ENCODE measurements around the gene ZIC3. TPM values are rescaled to one million over a fixed set of nuclear protein-coding genes. Genes with fewer than 3 reads are reported as not detected.

The ZIC3 gene
- total RNA-seq, 1 experiment from 2014 or later, result not detected

DNA sequence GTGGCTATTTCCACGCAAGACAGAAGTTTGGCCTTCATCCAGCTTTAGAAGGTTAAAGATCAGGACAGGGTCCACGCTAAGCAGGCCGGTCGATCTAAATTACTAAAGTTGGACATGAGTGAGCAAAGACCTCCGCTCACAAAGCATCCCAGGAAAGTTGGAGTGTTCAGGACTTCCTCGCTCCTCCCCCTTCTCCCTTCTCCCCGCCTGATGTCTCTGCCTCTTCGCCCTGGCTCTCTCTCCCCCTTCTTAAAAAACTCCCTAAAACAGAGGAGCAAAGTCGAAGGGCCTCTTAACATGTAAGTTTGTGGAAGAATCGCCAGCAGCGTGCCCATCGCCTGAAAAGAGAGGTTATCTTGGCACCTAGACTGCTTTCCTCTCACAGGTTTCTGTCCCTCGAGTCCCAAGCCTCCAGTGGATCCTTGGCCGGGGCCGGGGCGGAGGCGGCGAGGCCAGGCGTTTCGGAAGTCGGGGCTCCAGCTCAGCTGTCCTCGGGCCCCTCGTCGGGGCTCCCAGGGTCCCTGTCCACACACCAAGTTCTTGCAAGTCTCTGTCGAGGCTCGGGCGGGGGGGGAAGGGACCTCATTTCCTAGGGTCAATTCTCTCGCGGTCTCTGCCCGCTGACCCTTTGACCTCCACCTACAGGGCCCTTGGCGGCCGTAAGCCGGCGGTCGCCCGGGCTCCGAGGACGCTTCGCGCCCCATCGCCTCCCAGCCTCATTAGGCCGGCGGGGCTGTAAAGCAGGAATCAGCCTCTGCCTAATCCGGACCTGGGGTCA is 7.6 kb downstream of the ZIC3 start:
- ChIA-PET RAD21 (ENCODE audit: low non-redundant PET in 1 of 2, low total read pairs in 2 of 2, uncharacterized antibody in 2 of 2, unreplicated experiment in 2 of 2) (no interaction called here), CTCF (no interaction called here), POLR2A (no interaction called here)
- H3K9ac ChIP-seq (ENCODE audit: low read length), result no peak overlapping the region
- intact Hi-C loops (cut with micrococcal nuclease), result no loop called here
- no TSS peak for BruUV-seq (replicated peaks)
- H3K4me1 ChIP-seq (ENCODE audit: control insufficient read depth in 1 of 2, insufficient read depth in 2 of 2, low read length in 2 of 2), result no peaks in the 10 kb centered on the region
- ATAC-seq (no peak), DNase-seq (ENCODE audit: low read depth, low spot score) (no peak)
- no peak overlapping the region for H3K4me2 ChIP-seq (ENCODE audit: low read length)
- no peaks in the 10 kb centered on the region for H3K9me2 ChIP-seq (ENCODE audit: insufficient read depth)
- H3K27me3 ChIP-seq (ENCODE audit: insufficient read depth, low read length), result no peaks in the 10 kb centered on the region
- no peaks in the 10 kb centered on the region for H3K36me3 ChIP-seq (ENCODE audit: control insufficient read depth in 1 of 2, insufficient read depth in 2 of 2, low read length in 2 of 2)
- H3K79me2 ChIP-seq (ENCODE audit: insufficient read depth, low read length), result no peaks in the 10 kb centered on the region
- no peak for TF ChIP-seq YY1 (IDR thresholded peaks at IDR 0.05; ENCODE audit: extremely low read depth, insufficient replicate concordance, low read depth, low read length)
- TF ChIP-seq POLR2AphosphoS5 (IDR thresholded peaks at IDR 0.05; ENCODE audit: low read depth, low read length), result no peak
- no peak for TF ChIP-seq ZNF274 (IDR thresholded peaks at IDR 0.05; ENCODE audit: low read depth, low read length)
- no peak for TF ChIP-seq EZH2phosphoT487 (IDR thresholded peaks at IDR 0.05; ENCODE audit: borderline replicate concordance)
- no peak for TF ChIP-seq RAD21 (IDR thresholded peaks at IDR 0.05; ENCODE audit: low read depth)
- TF ChIP-seq, protein P1, sequence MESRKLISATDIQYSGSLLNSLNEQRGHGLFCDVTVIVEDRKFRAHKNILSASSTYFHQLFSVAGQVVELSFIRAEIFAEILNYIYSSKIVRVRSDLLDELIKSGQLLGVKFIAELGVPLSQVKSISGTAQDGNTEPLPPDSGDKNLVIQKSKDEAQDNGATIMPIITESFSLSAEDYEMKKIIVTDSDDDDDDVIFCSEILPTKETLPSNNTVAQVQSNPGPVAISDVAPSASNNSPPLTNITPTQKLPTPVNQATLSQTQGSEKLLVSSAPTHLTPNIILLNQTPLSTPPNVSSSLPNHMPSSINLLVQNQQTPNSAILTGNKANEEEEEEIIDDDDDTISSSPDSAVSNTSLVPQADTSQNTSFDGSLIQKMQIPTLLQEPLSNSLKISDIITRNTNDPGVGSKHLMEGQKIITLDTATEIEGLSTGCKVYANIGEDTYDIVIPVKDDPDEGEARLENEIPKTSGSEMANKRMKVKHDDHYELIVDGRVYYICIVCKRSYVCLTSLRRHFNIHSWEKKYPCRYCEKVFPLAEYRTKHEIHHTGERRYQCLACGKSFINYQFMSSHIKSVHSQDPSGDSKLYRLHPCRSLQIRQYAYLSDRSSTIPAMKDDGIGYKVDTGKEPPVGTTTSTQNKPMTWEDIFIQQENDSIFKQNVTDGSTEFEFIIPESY (IDR thresholded peaks at IDR 0.05; ENCODE audit: extremely low read depth, insufficient replicate concordance, low read length), result no peak
- TF ChIP-seq ZFX (IDR thresholded peaks at IDR 0.05), result no peak
- TF ChIP-seq, protein P2, sequence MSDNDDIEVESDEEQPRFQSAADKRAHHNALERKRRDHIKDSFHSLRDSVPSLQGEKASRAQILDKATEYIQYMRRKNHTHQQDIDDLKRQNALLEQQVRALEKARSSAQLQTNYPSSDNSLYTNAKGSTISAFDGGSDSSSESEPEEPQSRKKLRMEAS (IDR thresholded peaks at IDR 0.05), result no peak
- TF ChIP-seq CEBPB (IDR thresholded peaks at IDR 0.05; ENCODE audit: low read depth), result no peak
- TF ChIP-seq, protein P3, sequence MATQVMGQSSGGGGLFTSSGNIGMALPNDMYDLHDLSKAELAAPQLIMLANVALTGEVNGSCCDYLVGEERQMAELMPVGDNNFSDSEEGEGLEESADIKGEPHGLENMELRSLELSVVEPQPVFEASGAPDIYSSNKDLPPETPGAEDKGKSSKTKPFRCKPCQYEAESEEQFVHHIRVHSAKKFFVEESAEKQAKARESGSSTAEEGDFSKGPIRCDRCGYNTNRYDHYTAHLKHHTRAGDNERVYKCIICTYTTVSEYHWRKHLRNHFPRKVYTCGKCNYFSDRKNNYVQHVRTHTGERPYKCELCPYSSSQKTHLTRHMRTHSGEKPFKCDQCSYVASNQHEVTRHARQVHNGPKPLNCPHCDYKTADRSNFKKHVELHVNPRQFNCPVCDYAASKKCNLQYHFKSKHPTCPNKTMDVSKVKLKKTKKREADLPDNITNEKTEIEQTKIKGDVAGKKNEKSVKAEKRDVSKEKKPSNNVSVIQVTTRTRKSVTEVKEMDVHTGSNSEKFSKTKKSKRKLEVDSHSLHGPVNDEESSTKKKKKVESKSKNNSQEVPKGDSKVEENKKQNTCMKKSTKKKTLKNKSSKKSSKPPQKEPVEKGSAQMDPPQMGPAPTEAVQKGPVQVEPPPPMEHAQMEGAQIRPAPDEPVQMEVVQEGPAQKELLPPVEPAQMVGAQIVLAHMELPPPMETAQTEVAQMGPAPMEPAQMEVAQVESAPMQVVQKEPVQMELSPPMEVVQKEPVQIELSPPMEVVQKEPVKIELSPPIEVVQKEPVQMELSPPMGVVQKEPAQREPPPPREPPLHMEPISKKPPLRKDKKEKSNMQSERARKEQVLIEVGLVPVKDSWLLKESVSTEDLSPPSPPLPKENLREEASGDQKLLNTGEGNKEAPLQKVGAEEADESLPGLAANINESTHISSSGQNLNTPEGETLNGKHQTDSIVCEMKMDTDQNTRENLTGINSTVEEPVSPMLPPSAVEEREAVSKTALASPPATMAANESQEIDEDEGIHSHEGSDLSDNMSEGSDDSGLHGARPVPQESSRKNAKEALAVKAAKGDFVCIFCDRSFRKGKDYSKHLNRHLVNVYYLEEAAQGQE (IDR thresholded peaks at IDR 0.05; ENCODE audit: low read depth), result no peak
- no peak for TF ChIP-seq SRF (IDR thresholded peaks at IDR 0.05; ENCODE audit: low read depth)
- no peak for TF ChIP-seq EGR1 (IDR thresholded peaks at IDR 0.05; ENCODE audit: low read depth)
- TF ChIP-seq TCF7L2 (IDR thresholded peaks at IDR 0.05; ENCODE audit: borderline replicate concordance, extremely low read depth, insufficient read depth, insufficient read length), result no peak
- H3K27ac ChIP-seq (ENCODE audit: low read depth, low read length), result no peak overlapping the region
- H3K4me3 ChIP-seq (replicated peaks in 1 of 2; ENCODE audit: low read depth in 1 of 2, low read length in 2 of 2), result no peak overlapping the region
- H3K9me3 ChIP-seq (ENCODE audit: control insufficient read depth in 1 of 2, insufficient read depth in 1 of 2, low read depth in 1 of 2, low read length in 2 of 2), result no peaks in the 10 kb centered on the region
- no peak overlapping the region for H2AFZ ChIP-seq (ENCODE audit: low read depth, low read length, poor library complexity, severe bottlenecking)
- no peaks in the 10 kb centered on the region for H4K20me1 ChIP-seq (ENCODE audit: insufficient read depth)

Data from HCT116 (cell line).